Measurements from ENCODE around the gene ARMH3.

GRCh38 chr10:101920546-101920945, 135.4 kb downstream of the ARMH3 start:
- TF ChIP-seq CTCF (IDR thresholded peaks at IDR 0.05; ENCODE audit: low read depth, low read length, poor library complexity, severe bottlenecking) (no peak), EZH2phosphoT487 (IDR thresholded peaks at IDR 0.05; ENCODE audit: borderline replicate concordance, low read length) (no peak)

Data from DOHH2 (cell line).